ENCODE results near the gene APLP2. TPM values are rescaled to one million over a fixed set of nuclear protein-coding genes. Genes with fewer than 3 reads are reported as not detected.
"Not testable (repeated sequence)": the region's sequence is repeated elsewhere in the genome, so short reads cannot be mapped to it uniquely, and the experiment has no call there.

The APLP2 gene
- total and polyA plus RNA-seq, 2 experiments from 2014 or later, result 515 to 608 TPM

GRCh38 chr11:130168105-130168504 is 98.4 kb downstream of the APLP2 start:
- Histone ChIP-seq H3K27me3 (peaks cover 64% of the 10 kb centered on the region), H3K36me3 (no peaks in the 10 kb centered on the region), H3K9me3 (ENCODE audit: low read depth) (no peaks in the 10 kb centered on the region), H3K4me3 (no peak overlapping the region), H3K4me1 (ENCODE audit: low read depth) (no peaks in the 10 kb centered on the region), H3K27ac (no peak overlapping the region)
- no peak for TF ChIP-seq CTCF (IDR thresholded peaks at IDR 0.05; ENCODE audit: low read depth, low read length)
- no peak for DNase-seq (ENCODE audit: low read depth in 1 of 2, low spot score in 1 of 2)

- Histone ChIP-seq H3K9me3 (ENCODE audit: low read depth) (no peaks in the 10 kb centered on the region), H3K4me1 (ENCODE audit: low read depth) (no peaks in the 10 kb centered on the region), H3K36me3 (no peaks in the 10 kb centered on the region), H3K4me3 (no peak overlapping the region), H3K27me3 (peaks cover 46% of the 10 kb centered on the region), H3K27ac (no peak overlapping the region)
- TF ChIP-seq CTCF (IDR thresholded peaks at IDR 0.05; ENCODE audit: low read depth, low read length), result no peak
- no peak for DNase-seq (ENCODE audit: low read depth in 1 of 2, low spot score in 1 of 2)
Observed at GRCh38 chr11:130170345-130170744, 100.7 kb downstream of the APLP2 start.

GRCh38 chr11:130171534-130171933 is 101.8 kb downstream of the APLP2 start:
- Histone ChIP-seq H3K27me3 (peaks cover 34% of the 10 kb centered on the region), H3K4me3 (no peak overlapping the region), H3K9me3 (ENCODE audit: low read depth) (no peaks in the 10 kb centered on the region), H3K36me3 (no peaks in the 10 kb centered on the region), H3K4me1 (ENCODE audit: low read depth) (no peaks in the 10 kb centered on the region), H3K27ac (no peak overlapping the region)
- no peak for DNase-seq (ENCODE audit: low read depth in 1 of 2, low spot score in 1 of 2)
- TF ChIP-seq CTCF (IDR thresholded peaks at IDR 0.05; ENCODE audit: low read depth, low read length), result no peak

- not testable (repeated sequence) for DNase-seq (ENCODE audit: low read depth in 1 of 2, low spot score in 1 of 2)
- H3K27me3 ChIP-seq, result peaks cover 31% of the 10 kb centered on the region
Observed at GRCh38 chr11:130172001-130172400, 102.3 kb downstream of the APLP2 start.

GRCh38 chr11:130174642-130175041 is 104.9 kb downstream of the APLP2 start:
- no peak overlapping the region for H3K27ac ChIP-seq
- no peak overlapping the region for H3K4me3 ChIP-seq
- DNase-seq (ENCODE audit: low read depth in 1 of 2, low spot score in 1 of 2), result no peak
- no peak for TF ChIP-seq CTCF (IDR thresholded peaks at IDR 0.05; ENCODE audit: low read depth, low read length)
- H3K36me3 ChIP-seq, result no peaks in the 10 kb centered on the region
- peaks cover 9% of the 10 kb centered on the region for H3K27me3 ChIP-seq
- peaks cover 5% of the 10 kb centered on the region for H3K4me1 ChIP-seq (ENCODE audit: low read depth)
- no peaks in the 10 kb centered on the region for H3K9me3 ChIP-seq (ENCODE audit: low read depth)

More at GRCh38 chr11:130172001-130172400, 102.3 kb downstream of the APLP2 start:
- not testable (repeated sequence) for H3K36me3 ChIP-seq; H3K9me3 ChIP-seq (ENCODE audit: low read depth); H3K27ac ChIP-seq; H3K4me1 ChIP-seq (ENCODE audit: low read depth); H3K4me3 ChIP-seq

GRCh38 chr11:130175898-130176297 is 106.2 kb downstream of the APLP2 start:
- no peak for DNase-seq (ENCODE audit: low read depth in 1 of 2, low spot score in 1 of 2)
- no peak for TF ChIP-seq CTCF (IDR thresholded peaks at IDR 0.05; ENCODE audit: low read depth, low read length)
- Histone ChIP-seq H3K27me3 (no peaks in the 10 kb centered on the region), H3K9me3 (ENCODE audit: low read depth) (no peaks in the 10 kb centered on the region), H3K27ac (no peak overlapping the region), H3K36me3 (no peaks in the 10 kb centered on the region), H3K4me1 (ENCODE audit: low read depth) (peaks cover 8% of the 10 kb centered on the region), H3K4me3 (no peak overlapping the region)

Data from cardiac muscle cell (in vitro differentiated cells and primary cell).